Coronary artery (tissue), 2 donors: Measurements from ENCODE around the gene CRBN.

Experiments
- DNase-seq: peaks from one replicate; pipeline ENCODE4 v3.0.0-alpha.2; 2017; ENCODE audit warnings: low spot score
- H3K27ac ChIP-seq, 2 donors: fragments of 200-600 bp; sonication (generic); one replicate each; pipeline ENCODE4 v1.5.1; 2016 to 2019
- H3K4me3 ChIP-seq: fragments of 200-600 bp; sonication (generic); 2 replicates; pipeline ENCODE4 v1.5.1; 2016; ENCODE audit warnings: mild to moderate bottlenecking, moderate library complexity
- TF ChIP-seq, protein P1 (sequence below): fragments of 200-600 bp; sonication (generic); IDR thresholded peaks from one replicate; pipeline ENCODE4 v1.5.1; 2019; ENCODE audit warnings: antibody characterized with exemption

Gene CRBN

GRCh38 chr3:3107181-3107580, 72.3 kb downstream of the CRBN start:
- Histone ChIP-seq H3K4me3 (no peak overlapping the region), H3K27ac (no peak overlapping the region)
- TF ChIP-seq, protein P1, sequence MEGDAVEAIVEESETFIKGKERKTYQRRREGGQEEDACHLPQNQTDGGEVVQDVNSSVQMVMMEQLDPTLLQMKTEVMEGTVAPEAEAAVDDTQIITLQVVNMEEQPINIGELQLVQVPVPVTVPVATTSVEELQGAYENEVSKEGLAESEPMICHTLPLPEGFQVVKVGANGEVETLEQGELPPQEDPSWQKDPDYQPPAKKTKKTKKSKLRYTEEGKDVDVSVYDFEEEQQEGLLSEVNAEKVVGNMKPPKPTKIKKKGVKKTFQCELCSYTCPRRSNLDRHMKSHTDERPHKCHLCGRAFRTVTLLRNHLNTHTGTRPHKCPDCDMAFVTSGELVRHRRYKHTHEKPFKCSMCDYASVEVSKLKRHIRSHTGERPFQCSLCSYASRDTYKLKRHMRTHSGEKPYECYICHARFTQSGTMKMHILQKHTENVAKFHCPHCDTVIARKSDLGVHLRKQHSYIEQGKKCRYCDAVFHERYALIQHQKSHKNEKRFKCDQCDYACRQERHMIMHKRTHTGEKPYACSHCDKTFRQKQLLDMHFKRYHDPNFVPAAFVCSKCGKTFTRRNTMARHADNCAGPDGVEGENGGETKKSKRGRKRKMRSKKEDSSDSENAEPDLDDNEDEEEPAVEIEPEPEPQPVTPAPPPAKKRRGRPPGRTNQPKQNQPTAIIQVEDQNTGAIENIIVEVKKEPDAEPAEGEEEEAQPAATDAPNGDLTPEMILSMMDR, result no peak
- no peak for DNase-seq

DNA sequence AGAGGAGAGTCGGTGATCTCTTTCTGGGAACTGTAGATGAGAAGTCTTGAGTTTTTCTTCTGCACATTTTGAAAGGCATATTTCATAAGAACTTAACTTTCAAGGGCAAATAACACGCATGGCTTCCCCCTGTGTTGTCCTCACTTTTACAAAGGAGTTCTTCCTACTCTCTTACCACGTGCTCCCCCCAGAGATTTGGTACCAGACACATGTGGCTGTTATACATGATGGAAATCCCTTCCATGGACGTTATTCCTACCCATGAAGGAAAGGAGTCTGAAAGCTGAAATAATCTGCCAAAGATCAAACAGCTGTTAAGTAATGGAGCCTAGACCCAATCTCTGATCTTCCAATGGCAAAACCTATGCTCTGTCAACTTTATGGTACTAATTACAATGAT, 73.7 kb downstream of the CRBN start:
- Histone ChIP-seq H3K4me3 (no peak overlapping the region), H3K27ac (no peak overlapping the region)
- DNase-seq, result no peak
- TF ChIP-seq, protein P1, result no peak

DNA sequence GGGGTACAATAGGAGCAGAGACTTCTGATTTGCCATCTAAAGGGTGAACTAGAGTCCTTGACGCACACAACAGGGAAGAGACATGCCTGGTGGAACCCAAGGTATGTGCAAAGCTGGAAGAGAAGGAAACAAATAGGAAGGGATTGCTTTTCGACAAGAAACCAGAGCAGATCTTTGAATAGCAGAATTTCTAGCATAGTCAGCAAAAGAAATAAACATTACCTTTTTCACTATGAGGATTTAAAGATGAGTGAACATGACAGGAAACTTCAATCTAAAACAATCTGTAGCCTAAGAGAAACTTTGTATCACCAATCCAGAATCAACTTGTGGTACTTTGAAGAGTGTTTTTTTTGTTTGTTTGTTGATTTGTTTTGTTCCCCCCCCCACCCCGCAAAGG, 74.2 kb downstream of the CRBN start:
- DNase-seq, result no peak
- H3K4me3 ChIP-seq, result no peak overlapping the region
- TF ChIP-seq, protein P1, result no peak
- no peak overlapping the region for H3K27ac ChIP-seq

GRCh38 chr3:3102751-3103150, 76.7 kb downstream of the CRBN start:
- Histone ChIP-seq H3K4me3 (no peak overlapping the region), H3K27ac (no peak overlapping the region)
- TF ChIP-seq, protein P1, result no peak
- DNase-seq, result no peak

- TF ChIP-seq, protein P1, result no peak
- DNase-seq, result no peak
- Histone ChIP-seq H3K27ac (no peak overlapping the region), H3K4me3 (no peak overlapping the region)
These were observed 77.6 kb downstream of the CRBN start for GRCh38 chr3:3101660-3102458.
